Left renal pelvis (tissue), 4 donors: ENCODE data around the gene RBM38. TPM values are rescaled to one million over a fixed set of nuclear protein-coding genes. Genes with fewer than 3 reads are reported as not detected.

Source experiments
- DNase-seq, 4 donors: peaks; one replicate each; pipeline ENCODE4 v3.0.0-alpha.2; 2013; ENCODE audit warnings: low read depth in 4 of 4, low spot score in 3 of 4
- polyA plus RNA-seq, 4 donors: library from polyadenylated mRNA; unstranded; fragments of 120-200 nt; gene quantifications; one replicate each; pipeline ENCODE4 v1.2.1, GENCODE V29; 2013; ENCODE audit not compliant: insufficient read length in 4 of 4

RBM38 gene
- polyA plus RNA-seq, 4 donors, result 20.9 to 37.5 (median 27.3) TPM

- no peak for DNase-seq
Measured at GRCh38 chr20:57402206-57403125, 11.3 kb downstream of the RBM38 start.

- DNase-seq, result no peak
Measured at GRCh38 chr20:57403216-57403615, 12.0 kb downstream of the RBM38 start.

GRCh38 chr20:57404006-57404405 lies 12.8 kb downstream of the RBM38 start:
- DNase-seq, result no peak

DNA sequence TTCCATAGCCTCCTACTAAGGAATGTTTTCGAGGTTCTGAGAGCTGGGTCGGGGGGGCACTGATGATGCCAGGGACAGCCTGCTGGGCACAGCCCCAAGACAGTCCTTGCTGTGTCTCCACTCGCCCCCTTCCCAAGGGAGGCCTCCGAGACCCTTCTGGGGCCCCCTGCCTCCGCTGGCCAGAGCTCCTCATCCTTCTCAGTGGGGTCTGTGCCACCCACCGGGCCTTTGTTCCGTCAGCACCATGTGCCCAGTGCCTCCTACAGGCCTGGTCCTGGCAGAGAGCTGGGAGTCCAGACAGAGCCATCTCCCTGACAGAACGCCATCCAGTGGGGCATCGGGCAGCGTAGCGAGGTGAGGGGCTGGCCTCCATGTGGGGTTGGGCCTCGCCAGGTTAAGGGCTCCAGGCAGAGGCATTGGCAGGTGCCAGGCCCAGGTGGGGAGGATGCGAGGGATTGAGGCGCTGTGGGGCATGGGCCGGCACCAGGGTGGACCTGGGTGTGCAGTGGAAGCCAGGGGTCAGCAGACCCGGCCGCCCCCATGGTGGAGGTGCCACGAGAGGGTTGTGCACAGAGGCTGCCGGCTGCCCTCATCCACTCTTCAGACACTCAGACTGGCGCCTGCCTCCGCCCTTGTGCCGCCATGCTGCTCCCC lies 13.3 kb downstream of the RBM38 start:
- no peak for DNase-seq

- no peak for DNase-seq
Measured at GRCh38 chr20:57405236-57406016, 14.2 kb downstream of the RBM38 start.

DNA sequence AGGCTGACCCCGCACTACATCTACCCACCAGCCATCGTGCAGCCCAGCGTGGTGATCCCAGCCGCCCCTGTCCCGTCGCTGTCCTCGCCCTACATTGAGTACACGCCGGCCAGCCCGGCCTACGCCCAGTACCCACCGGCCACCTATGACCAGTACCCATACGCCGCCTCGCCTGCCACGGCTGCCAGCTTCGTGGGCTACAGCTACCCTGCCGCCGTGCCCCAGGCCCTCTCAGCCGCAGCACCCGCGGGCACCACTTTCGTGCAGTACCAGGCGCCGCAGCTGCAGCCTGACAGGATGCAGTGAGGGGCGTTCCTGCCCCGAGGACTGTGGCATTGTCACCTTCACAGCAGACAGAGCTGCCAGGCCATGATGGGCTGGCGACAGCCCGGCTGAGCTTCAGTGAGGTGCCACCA lies 16.4 kb downstream of the RBM38 start:
- DNase-seq, result no peak

DNA sequence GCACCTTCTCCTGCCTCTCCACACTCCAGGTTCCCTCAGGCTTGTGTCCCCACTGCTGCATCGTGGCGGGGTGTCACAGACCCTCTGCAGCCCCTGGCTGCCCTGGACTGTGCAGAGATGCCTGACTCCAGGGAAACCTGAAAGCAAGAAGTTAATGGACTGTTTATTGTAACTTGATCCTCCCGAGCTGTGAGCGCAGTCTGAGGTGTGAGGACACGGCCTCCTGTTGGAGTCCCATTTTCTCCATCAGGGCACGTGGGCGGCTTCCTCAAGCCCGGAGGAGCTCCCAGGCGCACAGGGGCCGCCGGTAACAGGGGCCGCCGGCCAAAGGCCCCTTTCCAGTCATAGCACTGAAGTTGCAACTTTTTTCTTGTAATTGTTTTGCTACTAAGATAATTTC lies 16.9 kb downstream of the RBM38 start:
- no peak for DNase-seq

- DNase-seq, result no peak
Measured at GRCh38 chr20:57408536-57409233, 17.5 kb downstream of the RBM38 start.

- DNase-seq, result no peak
Measured at GRCh38 chr20:57409316-57409671, 18.1 kb downstream of the RBM38 start.

GRCh38 chr20:57409672-57410397 lies 18.6 kb downstream of the RBM38 start:
- DNase-seq, result no peak

GRCh38 chr20:57410398-57410920 lies 19.3 kb downstream of the RBM38 start:
- no peak for DNase-seq

DNA sequence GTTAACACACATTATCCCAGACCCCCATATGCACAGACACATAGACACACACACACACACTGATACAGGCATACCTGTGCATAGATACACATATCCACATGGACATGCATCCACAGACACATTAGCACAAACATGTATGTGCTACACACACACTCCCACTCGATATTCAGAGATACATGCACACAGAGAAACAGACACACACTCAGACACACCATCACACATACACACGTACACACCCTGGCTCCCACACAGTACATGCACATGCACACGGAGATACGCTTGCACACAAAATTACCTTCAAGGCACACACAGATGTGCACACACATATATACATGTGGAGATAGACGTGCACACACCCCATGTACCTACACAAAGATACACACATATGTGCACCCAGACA lies 19.7 kb downstream of the RBM38 start:
- no peak for DNase-seq

DNA sequence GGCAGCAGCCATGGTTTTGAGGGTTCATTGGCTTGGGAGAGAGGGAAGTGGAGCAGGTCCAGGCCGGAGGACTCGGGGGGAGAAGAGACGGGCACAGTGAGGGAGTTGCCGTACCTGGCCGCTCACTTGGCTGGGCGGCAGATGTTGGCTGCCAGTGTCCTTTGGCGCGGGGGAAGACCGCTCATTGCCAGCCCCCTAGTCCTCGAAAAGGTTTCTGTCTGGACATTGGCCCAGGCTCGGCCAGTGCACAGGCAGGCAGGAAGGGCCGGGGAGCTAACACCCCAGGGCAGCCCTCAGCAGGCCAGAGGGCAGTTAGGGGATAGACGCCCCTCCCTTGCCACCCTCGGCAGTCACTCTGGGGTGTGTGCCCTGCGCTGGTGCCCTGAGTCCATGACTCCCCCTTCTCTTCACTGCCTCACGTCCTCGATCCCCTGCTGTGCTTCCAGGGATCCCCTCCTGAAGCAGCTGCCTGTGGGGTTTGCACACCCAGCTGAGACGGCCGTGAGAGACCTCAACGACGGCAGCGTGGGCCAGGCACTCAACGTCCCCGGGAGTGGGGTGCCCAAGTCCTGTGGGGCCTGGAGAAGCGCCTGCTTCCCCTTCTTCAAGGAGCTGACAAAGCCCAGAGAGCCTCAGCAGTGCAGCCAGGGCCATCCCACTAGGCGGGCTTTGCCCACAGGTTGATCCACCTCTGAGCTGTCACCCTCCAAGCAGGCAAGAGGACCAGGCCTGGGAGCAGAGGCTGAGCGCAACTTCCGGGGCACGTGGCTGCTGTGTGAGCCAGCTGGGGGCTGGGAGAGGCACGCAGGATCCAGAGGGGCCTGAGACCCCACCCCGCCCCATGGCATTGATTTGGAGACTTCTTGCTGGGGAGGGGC lies 20.4 kb downstream of the RBM38 start:
- no peak for DNase-seq

- no peak for DNase-seq
Measured at GRCh38 chr20:57412347-57413029, 21.3 kb downstream of the RBM38 start.

GRCh38 chr20:57413986-57414385 lies 22.8 kb downstream of the RBM38 start:
- DNase-seq, result no peak

- no peak for DNase-seq
Measured at GRCh38 chr20:57414867-57415592, 23.8 kb downstream of the RBM38 start.

GRCh38 chr20:57415771-57416170 lies 24.6 kb downstream of the RBM38 start:
- DNase-seq, result no peak
